ENCODE measurements around the gene TSPAN5.

The TSPAN5 gene

GRCh38 chr4:98627531-98628257 is 30.7 kb downstream of the TSPAN5 start:
- H3K9me3 Mint-ChIP-seq, result no peaks in the 10 kb centered on the region
- no peaks in the 10 kb centered on the region for H3K27me3 Mint-ChIP-seq
- ATAC-seq (replicated peaks) (no peak), DNase-seq (no peak)
- H3K4me1 Mint-ChIP-seq, result peaks cover 13 to 25% of the 10 kb centered on the region in 2 donors
- H3K36me3 Mint-ChIP-seq, result peaks cover under 1 to 3% of the 10 kb centered on the region in 2 donors
- no peak overlapping the region for H3K4me3 Mint-ChIP-seq
- H3K27ac Mint-ChIP-seq, result no peak overlapping the region

- no peaks in the 10 kb centered on the region for H3K27me3 Mint-ChIP-seq
- no peaks in the 10 kb centered on the region for H3K36me3 Mint-ChIP-seq
- H3K9me3 Mint-ChIP-seq, result no peaks in the 10 kb centered on the region
- peak in 1 of 2 donors; percentile 47 for ATAC-seq (replicated peaks)
- no peak overlapping the region for H3K4me3 Mint-ChIP-seq
- peaks cover 11 to 25% of the 10 kb centered on the region in 2 donors for H3K4me1 Mint-ChIP-seq
- H3K27ac Mint-ChIP-seq, result no peak overlapping the region
- no peak for DNase-seq
Measured at GRCh38 chr4:98626350-98626749, 32.1 kb downstream of the TSPAN5 start.

- Mint-ChIP-seq H3K36me3 (no peaks in the 10 kb centered on the region), H3K27ac (no peak overlapping the region), H3K27me3 (no peaks in the 10 kb centered on the region), H3K9me3 (no peaks in the 10 kb centered on the region), H3K4me3 (no peak overlapping the region), H3K4me1 (peaks cover 11 to 25% of the 10 kb centered on the region in 2 donors)
- DNase-seq, result no peak
- no peak for ATAC-seq (replicated peaks)
Measured at GRCh38 chr4:98625920-98626319, 32.5 kb downstream of the TSPAN5 start.

- Mint-ChIP-seq H3K36me3 (no peaks in the 10 kb centered on the region), H3K27ac (no peak overlapping the region), H3K4me3 (no peak overlapping the region), H3K9me3 (no peaks in the 10 kb centered on the region), H3K27me3 (no peaks in the 10 kb centered on the region), H3K4me1 (peaks cover 11 to 25% of the 10 kb centered on the region in 2 donors)
- DNase-seq (no peak), ATAC-seq (replicated peaks) (no peak)
Measured at GRCh38 chr4:98625399-98625798, 33.0 kb downstream of the TSPAN5 start.

DNA sequence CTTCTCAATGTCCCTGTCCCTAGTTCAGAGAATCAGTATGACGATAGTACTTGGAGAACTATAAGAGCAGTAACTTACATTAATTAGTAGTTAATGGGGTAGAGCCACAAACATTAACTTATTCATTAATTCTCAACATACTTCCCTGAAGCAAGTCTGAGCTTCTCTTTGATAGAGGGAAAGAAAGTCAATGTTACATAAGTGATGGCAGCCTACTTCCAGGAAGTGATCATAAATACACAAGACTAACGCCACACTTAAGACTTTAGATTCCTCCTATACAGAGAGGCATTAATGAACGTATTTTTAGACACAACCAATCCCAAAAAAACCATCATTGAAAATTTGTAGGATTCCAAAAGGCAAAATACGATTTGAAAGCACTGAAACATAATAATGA is 33.8 kb downstream of the TSPAN5 start:
- no peak overlapping the region for H3K27ac Mint-ChIP-seq
- ATAC-seq (replicated peaks) (no peak), DNase-seq (no peak)
- H3K4me3 Mint-ChIP-seq, result no peak overlapping the region
- no peaks in the 10 kb centered on the region for H3K9me3 Mint-ChIP-seq
- H3K4me1 Mint-ChIP-seq, result peaks cover 11 to 25% of the 10 kb centered on the region in 2 donors
- no peaks in the 10 kb centered on the region for H3K36me3 Mint-ChIP-seq
- H3K27me3 Mint-ChIP-seq, result no peaks in the 10 kb centered on the region

DNA sequence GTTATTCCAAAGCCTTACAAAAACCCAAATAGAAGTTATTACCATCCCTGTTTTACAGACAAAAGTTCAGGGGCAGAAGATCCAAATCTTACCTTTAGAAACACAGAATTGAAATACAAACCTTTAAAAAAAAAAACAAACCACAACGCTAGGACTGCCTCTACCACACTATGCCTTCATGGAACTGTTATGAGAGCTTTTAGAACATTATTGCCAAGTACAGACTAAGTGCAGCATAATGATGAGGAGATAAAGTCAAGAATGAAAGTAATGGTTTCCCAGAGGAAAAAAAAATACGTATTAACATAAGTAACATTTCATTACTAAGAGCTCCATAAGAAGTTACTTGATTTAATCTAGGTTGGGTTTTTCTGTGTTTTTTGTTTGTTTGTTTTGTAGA is 34.3 kb downstream of the TSPAN5 start:
- H3K36me3 Mint-ChIP-seq, result no peaks in the 10 kb centered on the region

GRCh38 chr4:98623126-98623802 is 35.1 kb downstream of the TSPAN5 start:
- no peak overlapping the region for H3K4me3 Mint-ChIP-seq
- no peaks in the 10 kb centered on the region for H3K36me3 Mint-ChIP-seq
- H3K4me1 Mint-ChIP-seq, result peaks cover 11 to 25% of the 10 kb centered on the region in 2 donors

More for the DNA sequence above, 34.3 kb downstream of the TSPAN5 start:
- Mint-ChIP-seq H3K4me3 (no peak overlapping the region), H3K9me3 (no peaks in the 10 kb centered on the region), H3K27me3 (no peaks in the 10 kb centered on the region), H3K27ac (no peak overlapping the region), H3K4me1 (peaks cover 11 to 25% of the 10 kb centered on the region in 2 donors)
- ATAC-seq (replicated peaks) (no peak), DNase-seq (no peak)

GRCh38 chr4:98620087-98620784 is 38.2 kb downstream of the TSPAN5 start:
- Mint-ChIP-seq H3K27ac (no peak overlapping the region), H3K4me3 (no peak overlapping the region), H3K4me1 (peaks cover 4 to 15% of the 10 kb centered on the region in 2 donors), H3K27me3 (no peaks in the 10 kb centered on the region), H3K9me3 (no peaks in the 10 kb centered on the region), H3K36me3 (no peaks in the 10 kb centered on the region)
- DNase-seq, result no peak
- no peak for ATAC-seq (replicated peaks)

More at GRCh38 chr4:98623126-98623802, 35.1 kb downstream of the TSPAN5 start:
- Mint-ChIP-seq H3K27ac (no peak overlapping the region), H3K9me3 (no peaks in the 10 kb centered on the region), H3K27me3 (no peaks in the 10 kb centered on the region)
- no peak for ATAC-seq (replicated peaks)
- no peak for DNase-seq

DNA sequence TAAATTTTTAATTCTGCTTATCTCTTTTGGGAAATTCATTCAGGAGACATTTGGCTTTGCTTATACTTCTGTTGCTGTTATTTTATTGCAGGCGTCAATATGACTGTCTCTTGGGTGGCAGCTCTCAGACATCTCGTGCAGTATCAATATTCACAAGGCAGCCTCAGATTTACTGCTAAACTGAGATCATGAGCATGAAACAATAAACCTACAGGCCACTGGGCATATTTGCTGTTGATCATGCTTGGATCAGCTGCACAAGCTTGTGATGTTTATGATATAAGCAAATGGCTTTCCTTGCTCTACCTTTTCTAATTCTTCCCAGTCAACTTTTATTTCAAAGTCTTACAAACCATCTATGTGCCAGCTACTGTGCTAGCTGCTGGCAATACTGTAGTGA is 39.2 kb downstream of the TSPAN5 start:
- Mint-ChIP-seq H3K9me3 (no peaks in the 10 kb centered on the region), H3K27me3 (no peaks in the 10 kb centered on the region), H3K4me1 (peaks cover 1 to 8% of the 10 kb centered on the region in 2 donors), H3K36me3 (no peaks in the 10 kb centered on the region), H3K27ac (no peak overlapping the region), H3K4me3 (no peak overlapping the region)
- ATAC-seq (replicated peaks) (no peak), DNase-seq (no peak)

- Mint-ChIP-seq H3K4me3 (no peak overlapping the region), H3K36me3 (no peaks in the 10 kb centered on the region), H3K9me3 (no peaks in the 10 kb centered on the region), H3K4me1 (peaks cover 3 to 9% of the 10 kb centered on the region in 2 donors), H3K27ac (no peak overlapping the region), H3K27me3 (no peaks in the 10 kb centered on the region)
- no peak for ATAC-seq (replicated peaks)
- no peak for DNase-seq
Measured at GRCh38 chr4:98618680-98619079, 39.7 kb downstream of the TSPAN5 start.

DNA sequence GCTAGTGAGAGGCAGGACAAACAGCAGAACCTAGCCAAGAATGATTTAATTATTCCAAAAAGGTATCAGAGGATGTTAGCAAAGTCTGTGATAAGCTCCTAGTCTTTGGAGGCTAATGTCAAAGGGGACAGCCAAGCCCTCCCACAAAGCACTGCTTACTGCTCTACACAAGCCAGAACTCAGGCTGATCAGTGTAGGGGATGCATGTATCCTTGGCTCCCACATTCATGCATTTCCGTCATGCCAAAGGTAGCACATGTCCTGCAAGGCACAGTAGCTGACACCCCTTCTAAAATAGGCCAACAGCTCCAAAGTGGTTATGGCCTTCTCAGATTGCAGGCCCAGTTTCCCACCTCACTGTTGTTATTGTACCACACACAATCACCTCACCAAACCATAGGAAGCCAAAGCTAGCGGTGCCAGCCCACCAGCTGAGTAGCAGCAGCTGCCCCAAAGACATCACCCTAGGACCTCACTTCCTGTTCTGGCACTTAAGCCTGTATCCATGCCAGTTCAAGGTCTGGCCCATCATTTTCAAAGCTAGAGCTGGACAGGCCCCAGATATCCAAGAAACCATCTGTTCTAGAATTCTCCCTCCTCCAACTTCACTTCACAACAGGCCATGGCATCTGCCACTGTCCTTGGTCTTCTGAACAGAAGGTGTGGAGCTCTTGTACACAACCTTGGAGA is 40.9 kb downstream of the TSPAN5 start:
- Mint-ChIP-seq H3K27me3 (no peaks in the 10 kb centered on the region), H3K9me3 (no peaks in the 10 kb centered on the region), H3K27ac (no peak overlapping the region), H3K4me1 (peaks cover 9 to 21% of the 10 kb centered on the region in 2 donors), H3K4me3 (no peak overlapping the region), H3K36me3 (no peaks in the 10 kb centered on the region)
- DNase-seq (no peak), ATAC-seq (replicated peaks) (no peak)

DNA sequence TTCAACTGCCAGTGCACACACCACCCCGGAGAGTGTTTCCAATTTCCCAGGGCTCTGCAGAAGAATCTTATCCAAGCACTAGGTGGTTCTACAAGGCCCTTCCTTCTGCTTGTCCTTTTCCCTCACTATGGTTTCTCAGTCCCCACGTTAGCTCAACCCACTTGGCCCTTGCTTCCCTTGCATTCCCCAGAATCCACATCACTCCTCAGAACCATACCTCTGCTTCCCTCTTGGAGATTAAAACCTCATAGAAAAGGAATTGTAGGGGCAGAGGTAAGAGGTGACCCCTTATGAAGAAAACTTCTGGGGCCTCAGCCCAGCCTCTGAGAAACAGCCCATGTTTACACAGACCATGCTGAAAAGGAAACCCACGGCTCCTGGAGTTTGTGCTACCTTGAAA is 42.4 kb downstream of the TSPAN5 start:
- no peak overlapping the region for H3K27ac Mint-ChIP-seq
- H3K36me3 Mint-ChIP-seq, result no peaks in the 10 kb centered on the region
- H3K27me3 Mint-ChIP-seq, result no peaks in the 10 kb centered on the region
- DNase-seq (no peak), ATAC-seq (replicated peaks) (no peak)
- H3K9me3 Mint-ChIP-seq, result no peaks in the 10 kb centered on the region
- peaks cover 16 to 29% of the 10 kb centered on the region in 2 donors for H3K4me1 Mint-ChIP-seq
- H3K4me3 Mint-ChIP-seq, result no peak overlapping the region

DNA sequence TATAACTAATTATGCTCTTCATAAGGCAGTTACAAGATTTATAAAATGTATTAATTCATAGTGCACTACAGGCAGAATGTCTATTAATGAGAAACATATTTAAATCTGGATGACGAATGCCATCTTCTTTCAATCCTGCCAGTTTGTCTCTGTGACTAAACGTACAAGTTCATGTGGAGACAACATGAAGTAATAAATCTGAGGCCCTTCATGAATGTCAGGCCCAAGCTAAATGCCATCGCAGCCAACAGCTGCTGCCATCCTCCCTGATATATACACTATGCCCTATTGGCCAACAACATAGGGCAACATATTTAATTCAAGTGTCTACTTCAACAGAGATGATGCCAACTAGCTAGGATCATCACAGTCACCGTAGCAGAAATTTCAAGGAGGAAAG is 43.7 kb downstream of the TSPAN5 start:
- Mint-ChIP-seq H3K27ac (no peak overlapping the region), H3K27me3 (no peaks in the 10 kb centered on the region), H3K4me3 (no peak overlapping the region), H3K9me3 (no peaks in the 10 kb centered on the region), H3K36me3 (no peaks in the 10 kb centered on the region), H3K4me1 (peaks cover 16 to 29% of the 10 kb centered on the region in 2 donors)
- ATAC-seq (replicated peaks), result no peak
- DNase-seq, result no peak

DNA sequence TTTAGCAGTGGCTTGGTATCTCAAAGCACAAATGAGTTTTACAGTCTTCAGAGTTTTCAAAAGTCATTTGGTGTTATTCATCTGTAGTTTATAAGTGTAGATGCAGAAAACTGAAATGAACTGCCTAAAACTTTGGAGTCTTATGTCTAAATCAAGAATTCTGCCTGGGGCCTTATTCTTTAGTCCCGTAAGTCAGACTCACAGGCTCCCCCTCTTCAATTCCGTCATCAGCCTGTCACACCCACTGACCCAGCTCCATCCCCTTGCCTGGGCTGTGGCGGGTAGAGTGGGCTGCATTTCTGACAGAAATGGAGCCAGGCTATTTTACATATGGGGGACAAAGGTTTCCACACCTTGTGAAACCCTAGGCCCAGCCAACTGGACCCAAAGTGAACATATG is 44.3 kb downstream of the TSPAN5 start:
- Mint-ChIP-seq H3K4me1 (peaks cover 16 to 29% of the 10 kb centered on the region in 2 donors), H3K27ac (no peak overlapping the region), H3K9me3 (no peaks in the 10 kb centered on the region), H3K36me3 (no peaks in the 10 kb centered on the region), H3K27me3 (no peaks in the 10 kb centered on the region), H3K4me3 (no peak overlapping the region)
- ATAC-seq (replicated peaks) (no peak), DNase-seq (no peak)

All from stimulated activated naive B cell treated with anti-CD40 and anti-IgM and Interleukin-4, amounts not matched to agents 10 μg/mL and 1 μg/mL and 100 μg/mL, for 72 hours (primary cell).